Mucosa of rectum (tissue), 2 donors: ENCODE data around the gene CTNNB1.

Experiments used
- H3K27ac ChIP-seq, 2 donors: one replicate each; pipeline ENCODE4 v1.7.0; 2013; ENCODE audit warnings: inconsistent platforms in 2 of 2, low read depth in 2 of 2, low read length in 2 of 2
- H3K27me3 ChIP-seq, 2 donors: one replicate each; pipeline ENCODE4 v1.7.0; 2013; ENCODE audit warnings: low read length in 2 of 2; ENCODE audit not compliant: control insufficient read depth in 2 of 2, insufficient read depth in 2 of 2
- H3K36me3 ChIP-seq, 2 donors: one replicate each; pipeline ENCODE4 v1.7.0; 2013; ENCODE audit warnings: low read length in 2 of 2; ENCODE audit not compliant: control insufficient read depth in 2 of 2, insufficient read depth in 2 of 2
- H3K4me1 ChIP-seq, 2 donors: one replicate each; pipeline ENCODE4 v1.7.0; 2013; ENCODE audit warnings: low read length in 2 of 2, mild to moderate bottlenecking in 1 of 2; ENCODE audit not compliant: control insufficient read depth in 2 of 2, insufficient read depth in 2 of 2
- H3K4me3 ChIP-seq, 2 donors: one replicate each; pipeline ENCODE4 v1.7.0; 2013; ENCODE audit warnings: low read length in 2 of 2
- H3K9ac ChIP-seq, 2 donors: one replicate each; pipeline ENCODE4 v1.7.0; 2013; ENCODE audit warnings: low read length in 2 of 2, low read depth in 1 of 2, mild to moderate bottlenecking in 1 of 2
- H3K9me3 ChIP-seq, 2 donors: one replicate each; pipeline ENCODE4 v1.7.0; 2013; ENCODE audit warnings: low read length in 2 of 2; ENCODE audit not compliant: control insufficient read depth in 2 of 2
- donor health status: healthy.
- donor health status: Normal muscosa, but diverticular disease.

The CTNNB1 gene

GRCh38 chr3:41173926-41174885, 25.1 kb upstream of the CTNNB1 start:
- Histone ChIP-seq H3K9ac (no peak overlapping the region), H3K4me1 (no peaks in the 10 kb centered on the region), H3K27me3 (no peaks in the 10 kb centered on the region)

GRCh38 chr3:41175365-41175764, 23.9 kb upstream of the CTNNB1 start:
- Histone ChIP-seq H3K4me1 (no peaks in the 10 kb centered on the region), H3K27ac (no peak overlapping the region), H3K4me3 (no peak overlapping the region), H3K27me3 (no peaks in the 10 kb centered on the region), H3K36me3 (no peaks in the 10 kb centered on the region), H3K9ac (no peak overlapping the region), H3K9me3 (no peaks in the 10 kb centered on the region)

More at GRCh38 chr3:41173926-41174885, 25.1 kb upstream of the CTNNB1 start:
- Histone ChIP-seq H3K9me3 (no peaks in the 10 kb centered on the region), H3K36me3 (no peaks in the 10 kb centered on the region), H3K4me3 (no peak overlapping the region), H3K27ac (no peak overlapping the region)

- H3K4me3 ChIP-seq: no peak overlapping the region
- H3K27ac ChIP-seq: no peak overlapping the region
- H3K9ac ChIP-seq: no peak overlapping the region
- H3K9me3 ChIP-seq: no peaks in the 10 kb centered on the region
- no peaks in the 10 kb centered on the region for H3K36me3 ChIP-seq
- no peaks in the 10 kb centered on the region for H3K4me1 ChIP-seq
- H3K27me3 ChIP-seq: no peaks in the 10 kb centered on the region
Observed at GRCh38 chr3:41176596-41176995, 22.7 kb upstream of the CTNNB1 start.

DNA sequence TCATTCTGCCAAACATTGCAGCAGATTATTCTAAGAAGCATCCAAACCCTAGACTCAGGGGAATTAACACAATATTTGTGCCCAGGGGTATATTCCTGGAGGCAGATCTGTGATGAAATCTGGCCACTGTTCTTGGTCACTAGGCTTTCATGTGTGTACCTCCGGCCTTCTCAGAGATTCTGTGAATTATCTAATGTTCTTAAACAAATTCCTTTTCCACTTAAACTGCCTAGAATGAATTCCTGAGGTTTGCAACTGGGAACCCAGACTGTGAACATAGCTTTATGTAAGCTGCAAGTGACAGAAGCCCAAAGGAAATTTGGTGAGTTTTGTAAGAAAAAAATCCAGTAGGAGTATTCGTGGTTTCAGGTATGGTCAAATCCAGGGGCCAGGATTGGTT, 20.7 kb upstream of the CTNNB1 start:
- Histone ChIP-seq H3K4me3 (no peak overlapping the region), H3K4me1 (no peaks in the 10 kb centered on the region), H3K9me3 (no peaks in the 10 kb centered on the region), H3K27ac (no peak overlapping the region), H3K9ac (no peak overlapping the region), H3K27me3 (no peaks in the 10 kb centered on the region), H3K36me3 (no peaks in the 10 kb centered on the region)

GRCh38 chr3:41180396-41180795, 18.9 kb upstream of the CTNNB1 start:
- Histone ChIP-seq H3K9me3 (no peaks in the 10 kb centered on the region), H3K4me3 (no peak overlapping the region), H3K27me3 (no peaks in the 10 kb centered on the region), H3K27ac (no peak overlapping the region), H3K9ac (no peak overlapping the region), H3K36me3 (no peaks in the 10 kb centered on the region), H3K4me1 (no peaks in the 10 kb centered on the region)

GRCh38 chr3:41182504-41183059, 16.7 kb upstream of the CTNNB1 start:
- Histone ChIP-seq H3K9me3 (no peaks in the 10 kb centered on the region), H3K27me3 (no peaks in the 10 kb centered on the region), H3K36me3 (no peaks in the 10 kb centered on the region)

GRCh38 chr3:41184394-41184793, 14.9 kb upstream of the CTNNB1 start:
- Histone ChIP-seq H3K27ac (no peak overlapping the region), H3K27me3 (no peaks in the 10 kb centered on the region), H3K9me3 (no peaks in the 10 kb centered on the region), H3K9ac (no peak overlapping the region), H3K4me1 (no peaks in the 10 kb centered on the region), H3K4me3 (no peak overlapping the region), H3K36me3 (no peaks in the 10 kb centered on the region)

More at GRCh38 chr3:41182504-41183059, 16.7 kb upstream of the CTNNB1 start:
- Histone ChIP-seq H3K4me3 (no peak overlapping the region), H3K4me1 (no peaks in the 10 kb centered on the region), H3K27ac (no peak overlapping the region), H3K9ac (no peak overlapping the region)

DNA sequence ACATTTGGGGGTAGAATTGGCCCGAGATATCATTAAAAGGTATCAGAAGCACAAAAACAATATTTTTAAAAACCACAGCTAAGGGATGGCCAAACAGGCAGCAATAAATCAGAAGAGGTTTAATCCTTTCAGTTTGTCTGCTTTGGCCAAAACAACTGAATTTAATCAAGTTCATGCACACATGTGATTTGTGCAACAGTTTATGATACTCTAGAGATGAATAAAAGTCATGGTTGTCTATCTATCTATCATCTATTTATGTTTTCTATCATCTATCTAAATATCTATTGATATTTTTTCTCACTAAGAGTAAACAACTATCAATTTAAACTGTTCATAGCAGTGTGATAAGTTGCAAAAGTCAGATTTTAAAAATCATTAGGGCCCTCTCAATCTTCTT, 13.0 kb upstream of the CTNNB1 start:
- H3K9me3 ChIP-seq: no peaks in the 10 kb centered on the region
- no peaks in the 10 kb centered on the region for H3K27me3 ChIP-seq
- no peak overlapping the region for H3K27ac ChIP-seq
- H3K9ac ChIP-seq: no peak overlapping the region
- no peaks in the 10 kb centered on the region for H3K36me3 ChIP-seq
- H3K4me3 ChIP-seq: no peak overlapping the region
- no peaks in the 10 kb centered on the region for H3K4me1 ChIP-seq

DNA sequence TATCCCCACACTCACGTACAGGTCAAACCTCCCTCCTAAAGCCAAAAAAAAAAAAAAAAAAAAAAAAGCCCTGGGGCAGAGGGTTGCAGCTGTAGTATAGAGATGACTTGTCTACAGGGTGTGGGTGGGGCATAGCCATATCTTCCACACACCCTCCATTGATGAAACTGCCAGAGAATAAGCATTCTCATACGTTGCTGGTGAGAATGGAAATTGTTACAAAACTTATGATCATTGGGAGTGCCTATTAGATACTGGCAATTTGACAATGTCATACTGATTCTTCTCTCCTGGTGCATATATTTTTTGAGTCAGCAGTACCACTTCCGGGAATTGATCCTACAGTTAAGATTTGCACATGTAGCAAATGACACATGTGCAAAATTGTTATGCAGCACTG, 11.0 kb upstream of the CTNNB1 start:
- Histone ChIP-seq H3K9ac (no peak overlapping the region), H3K36me3 (no peaks in the 10 kb centered on the region), H3K4me3 (no peak overlapping the region), H3K27ac (no peak overlapping the region), H3K4me1 (no peaks in the 10 kb centered on the region), H3K27me3 (no peaks in the 10 kb centered on the region), H3K9me3 (no peaks in the 10 kb centered on the region)

DNA sequence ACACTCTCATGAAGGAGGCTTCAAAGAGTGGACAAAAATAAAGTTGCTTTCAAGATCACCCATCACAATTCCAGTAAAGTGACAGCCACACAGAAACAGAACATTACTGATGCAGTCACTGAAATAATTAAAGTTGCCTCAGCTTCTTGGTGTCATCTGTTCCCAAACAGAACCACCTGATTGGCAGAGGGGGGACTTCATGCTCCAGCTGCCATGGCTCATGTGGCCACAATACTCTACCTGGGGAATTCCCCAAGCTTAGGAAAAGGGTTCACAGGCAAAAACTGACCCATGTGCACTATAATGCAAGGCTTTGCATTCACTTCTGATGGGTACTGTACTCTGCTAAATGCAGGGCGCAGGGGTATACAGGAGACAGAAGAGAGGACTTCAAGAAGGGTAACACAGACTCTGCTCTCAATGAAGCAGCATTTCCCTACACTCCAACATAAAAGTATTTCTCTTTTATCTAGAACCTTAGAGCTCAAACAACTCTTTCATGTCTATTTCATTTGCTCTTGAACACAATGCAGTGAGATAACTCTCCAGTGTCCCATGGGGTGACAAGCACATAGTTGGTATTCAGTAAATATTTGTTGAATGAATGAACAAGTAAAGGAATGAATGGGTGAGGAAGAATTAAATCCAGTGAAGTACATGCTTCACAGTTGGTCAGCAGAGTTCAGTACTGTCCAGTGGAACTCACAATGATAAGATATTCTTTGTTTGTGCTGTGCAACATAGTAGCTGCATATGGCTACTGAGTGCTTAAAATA, 8.6 kb upstream of the CTNNB1 start:
- no peak overlapping the region for H3K9ac ChIP-seq
- no peak overlapping the region for H3K4me3 ChIP-seq
- no peaks in the 10 kb centered on the region for H3K36me3 ChIP-seq
- H3K9me3 ChIP-seq: no peaks in the 10 kb centered on the region
- no peaks in the 10 kb centered on the region for H3K27me3 ChIP-seq
- no peaks in the 10 kb centered on the region for H3K4me1 ChIP-seq
- H3K27ac ChIP-seq: no peak overlapping the region
